H1 (cell line): ENCODE measurements around the gene SERGEF. TPM values are rescaled to one million over a fixed set of nuclear protein-coding genes. Genes with fewer than 3 reads are reported as not detected.

Source experiments
- CREB1 ChIP-seq: IDR thresholded peaks from 2 replicates; pipeline ENCODE4 v1.6.1; 2012; ENCODE audit warnings: inconsistent platforms
- TEAD4 ChIP-seq: IDR thresholded peaks from 2 replicates; pipeline ENCODE4 v1.6.1; 2012; ENCODE audit warnings: low read depth, low read length, inconsistent platforms, mixed read lengths
- polyA plus RNA-seq, 7 experiments: library from polyadenylated mRNA; depleted of rRNA in 3 of 7; stranded (reverse) in 5 of 7; unstranded in 2 of 7; fragments of >200 nt in 5 of 7; fragments of 200-250 nt in 2 of 7; gene quantifications; 1 replicate in 5 of 7; 2 replicates in 1 of 7; 4 replicates in 1 of 7; pipeline versions ENCODE4 v1.2.1 to v1.2.3, GENCODE V29; 2011 to 2013; ENCODE audit warnings: missing spikeins in 2 of 7, mixed read lengths in 2 of 7
- total RNA-seq: library from RNA; stranded (reverse); fragmentation: NEBNext Ultra II Directional; extraction: Animal tissue kit (Norgen Biotek cat#: 25700); gene quantifications from 2 replicates; pipeline ENCODE4 v1.2.1, GENCODE V29; 2021

Gene SERGEF
- total and polyA plus RNA-seq, 2 of the 8 experiments (the other 6 are each of a cell fraction or from before 2014, with no cell fraction given), result 16.6 to 28.8 TPM

DNA sequence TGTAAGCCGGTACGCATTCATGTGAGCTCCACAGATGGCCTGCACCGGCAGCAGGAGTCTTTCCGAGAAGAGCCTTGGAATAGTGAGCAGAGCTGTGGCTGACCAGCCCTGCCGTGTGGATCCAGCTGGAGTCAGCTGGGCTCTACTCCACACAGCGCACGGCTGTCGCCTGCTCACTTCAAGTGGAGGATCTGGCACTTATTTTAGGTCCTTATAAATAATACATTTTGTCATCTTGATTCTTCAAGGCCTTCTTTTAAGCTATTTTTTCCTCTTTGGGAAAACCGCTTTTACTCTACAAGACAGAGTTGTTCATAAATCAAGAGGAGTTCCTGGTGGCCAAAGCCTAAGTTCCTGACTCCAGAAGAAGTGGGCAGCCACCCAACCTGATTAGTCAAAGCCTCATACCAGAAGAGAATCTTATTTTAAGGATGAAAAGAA lies 184.5 kb downstream of the SERGEF start (continued):
- TF ChIP-seq TEAD4 (no peak), CREB1 (no peak)
